GM04504 (cell line): ENCODE results near the gene VARS2.
A peak's percentile ranks its signal among the peaks of the same experiment; 100 is the strongest.
"Not testable (repeated sequence)": the region's sequence is repeated elsewhere in the genome, so short reads cannot be mapped to it uniquely, and the experiment has no call there.

ENCODE experiments used
- DNase-seq: peaks from one replicate; pipeline ENCODE4 v3.0.0-alpha.2; 2012; ENCODE audit warnings: low read depth

VARS2 gene

DNA sequence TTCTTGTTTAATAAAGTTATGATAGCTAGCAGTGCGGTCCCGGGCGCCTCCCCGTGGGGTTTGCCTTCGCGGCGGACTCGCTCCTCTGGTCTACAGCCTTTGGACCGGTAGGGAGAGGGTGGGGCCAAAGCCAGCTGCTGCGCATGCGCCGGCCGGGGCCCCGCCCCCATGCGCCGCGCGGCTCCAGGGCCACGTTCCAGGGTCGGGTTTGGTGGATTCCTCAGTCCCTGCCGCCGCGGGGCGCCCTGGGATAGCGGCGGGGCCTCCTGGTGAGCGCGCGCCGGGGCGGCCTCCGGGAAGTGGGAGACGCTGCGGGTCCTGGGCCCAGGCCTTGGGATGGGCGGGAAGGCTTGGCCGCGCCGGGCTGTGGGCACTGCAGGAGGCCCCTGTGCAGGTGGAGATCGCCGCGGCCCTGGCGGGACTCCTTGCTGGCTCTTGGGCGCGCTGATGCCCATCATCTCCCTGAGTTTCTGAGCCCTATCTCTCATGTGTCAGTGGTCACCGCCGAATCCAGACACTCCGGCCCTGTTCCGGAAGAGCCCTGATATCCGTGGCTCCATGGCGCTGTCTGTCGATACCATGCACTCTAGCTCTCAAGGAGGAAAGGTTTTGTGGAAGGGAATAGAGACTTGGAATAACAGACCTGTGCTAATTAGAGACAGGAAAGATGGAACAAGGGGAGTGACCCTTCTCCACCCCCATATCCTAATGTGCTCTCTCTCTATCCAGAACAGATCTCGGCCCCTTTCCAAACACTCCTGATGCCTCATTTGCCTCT is at the start of gene VARS2:
TSS of gene VARS2 (plus strand) at position 163 of the 778 bp plus-strand sequence. CDS start at position 762, 599 bp downstream.
- peak; percentile 85 for DNase-seq

DNA sequence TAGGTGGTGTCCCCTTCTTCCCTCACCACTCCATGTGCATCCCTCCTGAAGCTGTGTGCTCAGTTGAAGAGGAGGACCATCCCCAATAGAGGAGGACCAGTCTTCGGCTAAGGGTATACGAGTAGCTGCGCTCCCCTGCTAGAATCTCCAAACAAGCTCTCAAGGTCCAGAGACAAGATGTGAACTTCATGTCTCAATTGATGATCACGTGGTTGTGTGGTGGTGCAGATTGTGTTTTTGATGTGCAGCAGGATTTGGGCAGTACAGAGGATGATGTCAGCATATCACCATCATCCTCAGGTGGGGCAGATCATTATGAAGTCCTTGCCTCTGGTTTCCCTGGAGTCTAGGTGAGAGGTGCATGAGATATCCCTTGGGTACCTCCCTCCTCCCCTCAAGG is 49.7 kb upstream of the VARS2 start:
- no peak for DNase-seq

DNA sequence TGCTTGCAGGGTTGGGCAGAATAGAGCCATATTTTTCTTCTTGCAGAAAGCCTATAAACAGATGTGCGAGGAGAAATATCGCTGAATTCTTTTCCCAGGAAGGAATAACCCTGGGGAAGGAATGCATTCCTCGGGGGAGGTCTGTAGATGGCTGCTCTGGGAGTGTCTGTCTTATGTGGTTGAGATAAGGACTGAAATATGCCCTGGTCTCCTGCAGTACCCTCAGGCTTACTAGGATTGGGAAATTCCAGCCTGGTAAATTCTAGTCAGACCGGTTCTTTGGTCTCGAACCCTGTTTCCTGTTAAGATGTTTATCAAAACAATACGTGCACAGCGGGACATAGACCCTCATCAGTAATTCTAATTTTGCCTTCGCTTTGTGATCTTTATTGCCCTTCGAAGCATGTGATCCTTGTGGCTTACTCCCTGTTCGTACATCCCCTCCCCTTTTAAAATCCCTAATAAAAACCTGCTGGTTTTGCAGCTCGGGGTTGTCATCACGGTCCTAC is 44.7 kb upstream of the VARS2 start:
- DNase-seq: not testable (repeated sequence)

DNA sequence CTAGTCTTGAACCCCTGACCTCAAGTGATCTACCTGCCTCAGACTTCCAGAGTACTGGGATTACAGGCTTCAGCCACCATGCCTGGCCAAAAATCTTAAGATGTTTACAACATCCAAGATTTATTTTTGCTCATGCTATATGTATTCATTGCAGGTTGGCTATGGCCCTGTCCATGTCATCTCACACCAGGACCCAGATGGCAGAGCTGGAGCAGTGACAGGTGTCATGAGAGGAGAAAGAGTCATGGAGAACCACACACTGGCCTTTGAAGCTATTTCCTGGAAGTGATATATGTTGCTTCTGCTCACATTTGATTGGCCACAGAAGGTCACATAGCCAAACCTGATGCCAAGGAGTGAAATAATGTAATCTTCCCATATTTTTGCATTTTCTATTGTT is 43.5 kb upstream of the VARS2 start:
- no peak for DNase-seq

DNA sequence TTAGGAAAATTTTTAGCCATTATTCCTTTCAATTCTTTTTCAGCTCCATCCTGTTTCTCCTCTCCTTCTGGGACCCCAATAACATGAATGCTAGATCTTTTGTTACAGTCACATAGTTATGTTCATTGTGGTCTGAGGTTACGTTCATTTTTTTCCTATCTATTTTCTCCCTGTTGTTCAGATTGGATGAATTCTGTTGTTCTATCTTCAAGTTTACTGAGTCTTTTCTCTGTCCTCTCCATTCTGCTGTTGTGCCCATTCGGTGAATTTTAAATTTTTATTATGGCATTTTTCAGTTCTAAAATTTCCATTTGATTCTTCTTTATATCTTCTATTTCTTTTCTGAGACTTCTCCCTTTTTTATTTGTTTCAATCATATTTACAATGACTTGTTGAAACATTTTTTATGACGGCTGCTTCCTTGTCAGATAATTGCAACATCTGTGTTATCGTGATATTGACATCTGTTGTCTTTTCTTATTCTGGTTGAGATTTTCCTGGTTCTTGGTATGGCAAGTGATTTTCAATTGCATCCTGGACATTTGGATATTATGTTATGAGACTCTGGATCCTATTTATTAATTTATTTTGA is 42.4 kb upstream of the VARS2 start:
- no peak for DNase-seq

DNA sequence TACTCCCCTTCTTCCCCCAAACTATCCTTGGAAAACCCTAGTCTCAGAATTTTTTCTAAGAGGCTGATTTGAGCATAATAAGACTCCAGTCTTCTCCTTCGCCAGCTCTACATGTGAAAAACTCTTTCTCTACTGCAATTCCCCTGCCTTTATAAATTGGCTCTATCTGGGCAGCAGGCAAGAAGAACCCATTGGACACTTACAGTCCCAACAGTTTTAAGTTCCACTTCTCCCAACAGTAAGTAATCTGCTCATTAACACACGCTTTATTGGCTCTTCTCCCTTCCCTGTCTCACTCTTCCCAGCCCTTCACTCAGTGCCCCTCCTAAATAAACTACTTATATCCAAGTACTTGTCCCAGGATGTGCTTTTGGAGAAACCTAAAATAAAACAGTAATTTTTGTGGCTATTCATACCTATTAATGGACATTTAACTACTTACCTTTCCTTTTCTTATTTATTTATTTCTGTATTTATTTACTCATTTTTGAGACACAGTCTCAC is 40.8 kb upstream of the VARS2 start:
- no peak for DNase-seq

DNA sequence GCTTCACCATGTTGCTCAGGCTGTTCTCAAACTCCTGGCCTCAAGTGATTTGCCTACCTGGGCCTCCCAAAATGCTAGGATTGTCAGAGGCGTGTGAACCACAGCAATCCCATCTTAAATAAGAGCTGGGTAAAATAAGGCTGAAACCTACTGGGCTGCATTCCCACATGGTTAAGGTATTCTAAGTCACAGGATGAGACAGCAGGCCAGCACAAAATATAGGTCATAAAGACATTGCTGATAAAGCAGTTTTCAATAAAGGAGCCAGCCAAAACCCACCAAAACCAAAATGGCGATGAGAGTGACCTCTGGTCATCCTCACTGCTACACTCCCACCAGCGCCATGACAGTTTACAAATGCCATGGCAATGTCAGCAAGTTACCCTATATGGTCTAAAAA is 40.2 kb upstream of the VARS2 start:
- not testable (repeated sequence) for DNase-seq

DNA sequence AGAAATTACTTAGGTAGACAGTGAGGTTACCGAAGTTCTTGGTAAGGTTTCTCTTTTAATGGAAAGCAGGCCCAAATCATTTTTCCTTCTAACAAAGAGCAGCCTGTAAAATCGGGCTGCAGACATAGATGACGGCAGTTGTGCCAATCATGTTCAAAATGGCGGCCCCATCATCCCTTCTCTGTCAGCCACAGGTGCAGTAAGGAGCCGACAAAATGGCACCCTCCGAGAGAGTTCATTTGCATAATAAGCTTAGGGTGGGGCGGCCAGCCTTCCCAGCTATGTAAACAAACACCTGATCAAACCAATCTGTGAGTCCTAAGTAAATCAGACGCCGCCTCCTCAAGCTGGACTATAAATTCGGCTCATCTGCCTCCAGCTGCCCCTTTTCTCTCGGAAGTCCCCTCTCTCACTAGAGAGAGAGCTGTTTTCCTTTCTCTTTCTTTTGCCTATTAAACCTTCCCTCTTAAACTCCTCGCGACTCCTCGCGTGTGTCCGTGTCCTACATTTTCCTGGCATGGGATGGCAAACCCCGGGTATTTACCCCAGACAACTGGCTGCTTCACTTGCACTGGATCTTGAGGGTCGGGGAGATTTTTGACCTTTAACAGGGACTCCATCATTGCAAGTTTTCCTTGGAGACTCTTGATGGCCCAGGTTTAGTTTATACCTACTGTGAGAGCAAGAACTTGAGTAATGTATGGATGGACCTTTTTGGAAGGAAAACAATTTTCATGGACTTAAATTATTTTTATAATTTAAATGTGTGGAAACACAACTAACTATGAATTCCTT is 38.6 kb upstream of the VARS2 start:
- DNase-seq: no peak

DNA sequence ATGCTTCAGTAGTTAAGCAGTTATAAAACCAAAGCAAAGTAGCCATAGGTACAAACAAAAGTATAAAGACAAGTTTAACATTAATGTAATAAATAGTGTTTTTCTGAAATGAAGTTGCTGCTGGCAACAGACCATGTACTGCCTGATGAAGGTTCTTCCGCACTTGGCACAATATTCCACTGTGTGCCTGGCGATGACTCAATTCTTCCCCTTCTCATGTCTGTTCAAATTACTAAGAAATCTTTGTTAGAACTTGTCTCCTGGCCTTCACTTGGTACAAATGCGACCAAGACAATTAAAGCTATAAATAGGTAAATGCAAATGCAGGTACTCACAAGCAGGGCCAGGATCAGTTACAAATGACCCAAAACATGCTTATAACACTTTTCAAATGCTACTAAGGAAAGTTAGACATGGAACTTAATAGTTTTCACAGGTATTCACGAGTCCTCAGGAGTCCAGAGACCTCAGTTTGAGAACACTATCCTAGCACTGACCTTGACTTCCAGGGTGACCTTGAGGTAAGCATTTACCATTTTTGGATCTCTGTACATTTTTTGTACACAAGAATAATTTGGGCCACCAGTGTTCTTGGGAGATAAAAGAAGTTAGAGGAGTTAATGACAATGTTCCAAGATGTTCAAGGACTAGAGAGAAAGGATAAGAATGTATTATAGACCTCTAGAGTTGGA is 37.9 kb upstream of the VARS2 start:
- peak; percentile 39 for DNase-seq

DNA sequence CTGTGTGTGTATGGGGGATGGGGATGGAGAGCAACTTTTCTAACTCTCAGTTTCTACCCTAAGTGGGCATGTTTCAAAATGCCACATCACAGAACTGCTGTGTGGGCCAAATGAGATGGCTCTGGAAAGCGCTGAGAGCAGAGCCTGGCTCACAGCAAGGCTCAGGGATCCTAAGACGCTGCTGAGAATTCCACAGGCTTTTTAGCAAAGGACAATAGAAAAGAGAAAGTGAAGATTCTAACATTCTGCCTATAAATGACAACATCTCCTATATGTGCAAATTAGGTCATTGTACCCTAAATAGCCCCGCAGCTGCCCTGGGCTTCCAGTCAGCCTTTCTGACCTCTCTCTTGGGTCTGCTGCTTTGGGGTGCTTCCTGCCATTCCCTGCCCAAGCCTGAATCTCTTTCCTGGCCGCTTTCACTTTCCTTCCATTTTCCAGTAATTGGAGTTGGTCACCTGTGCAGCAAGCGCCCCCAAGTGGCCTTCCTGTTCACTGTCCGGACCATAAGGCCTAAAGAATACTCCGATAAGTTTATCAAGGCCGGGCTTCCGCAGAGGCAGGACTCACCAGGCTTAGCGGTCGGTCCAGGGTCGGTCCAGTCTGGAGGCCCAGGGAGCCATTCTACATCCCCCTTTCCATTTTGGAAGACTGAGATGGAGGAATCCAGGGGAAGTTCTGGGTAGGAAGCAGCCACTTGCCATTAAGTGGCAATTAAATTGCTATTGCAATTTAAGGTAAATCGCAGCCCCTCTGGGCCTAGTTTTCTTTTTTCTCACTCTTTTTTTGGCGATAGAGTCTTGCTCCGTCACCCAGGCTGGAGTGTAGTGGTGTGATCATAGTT is 36.4 kb upstream of the VARS2 start:
- peak; percentile 79 for DNase-seq

DNA sequence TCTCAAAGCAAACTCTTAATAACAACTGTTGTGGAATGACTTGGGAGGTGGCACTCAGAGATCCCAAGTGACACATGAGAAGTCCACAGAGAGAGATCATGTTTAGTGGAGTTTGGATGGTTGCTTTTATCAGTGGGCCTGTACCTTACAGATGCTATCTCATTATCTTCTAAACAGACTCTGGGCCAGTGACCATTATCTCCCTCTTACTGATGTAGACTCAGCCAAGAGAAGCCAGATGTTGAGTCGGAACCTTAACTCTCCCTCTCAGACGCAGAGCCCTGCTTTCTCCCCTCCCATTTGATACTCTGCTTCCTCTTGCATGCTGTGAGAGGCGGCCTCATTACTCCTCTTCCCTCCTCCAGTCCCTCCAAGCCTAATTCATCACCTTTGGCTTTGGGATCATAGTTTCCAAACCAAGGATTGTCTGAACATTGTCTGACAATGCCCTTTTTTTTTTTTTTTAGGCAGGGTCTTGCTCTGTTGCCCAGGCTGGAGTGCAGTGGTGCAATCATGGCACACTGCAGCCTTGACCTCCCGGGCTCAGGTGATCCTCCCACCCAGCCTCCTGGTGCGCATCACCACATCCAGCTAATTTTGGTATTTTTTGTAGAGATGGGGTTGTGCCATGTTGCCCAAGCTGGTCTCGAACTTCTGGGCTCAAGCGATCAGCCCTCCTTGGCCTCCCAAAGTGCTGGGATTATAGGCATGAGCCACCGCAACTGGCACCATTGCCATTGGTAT is 34.2 kb upstream of the VARS2 start:
- DNase-seq: no peak

DNA sequence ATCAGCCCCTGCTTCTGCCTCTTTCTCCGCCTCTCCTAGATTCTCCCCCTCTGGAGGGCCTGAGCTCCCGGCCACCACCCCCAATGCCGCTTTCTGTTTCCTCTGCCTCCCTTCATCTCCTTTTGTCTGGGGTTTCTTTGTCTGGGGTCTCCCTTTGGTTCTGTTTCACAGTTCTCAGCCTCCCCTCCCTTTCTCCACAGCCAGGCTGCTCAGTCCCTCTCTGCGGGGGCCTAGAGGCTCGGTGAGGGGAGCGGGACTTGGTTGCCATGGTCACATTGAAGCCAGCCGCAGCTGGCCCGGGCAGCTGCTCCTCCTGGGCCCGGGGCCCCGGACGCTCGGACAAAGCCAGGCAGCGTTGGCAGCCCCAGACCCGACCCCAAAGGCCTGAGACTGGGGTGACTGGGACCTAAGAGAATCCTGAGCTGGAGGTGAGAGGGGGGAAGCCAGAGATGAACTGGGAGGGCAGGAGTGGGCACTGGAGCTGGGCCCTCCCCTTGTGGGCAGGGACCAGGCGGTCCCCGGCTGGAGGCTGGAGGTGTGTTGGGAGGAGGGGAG is 33.3 kb upstream of the VARS2 start:
- no peak for DNase-seq

DNA sequence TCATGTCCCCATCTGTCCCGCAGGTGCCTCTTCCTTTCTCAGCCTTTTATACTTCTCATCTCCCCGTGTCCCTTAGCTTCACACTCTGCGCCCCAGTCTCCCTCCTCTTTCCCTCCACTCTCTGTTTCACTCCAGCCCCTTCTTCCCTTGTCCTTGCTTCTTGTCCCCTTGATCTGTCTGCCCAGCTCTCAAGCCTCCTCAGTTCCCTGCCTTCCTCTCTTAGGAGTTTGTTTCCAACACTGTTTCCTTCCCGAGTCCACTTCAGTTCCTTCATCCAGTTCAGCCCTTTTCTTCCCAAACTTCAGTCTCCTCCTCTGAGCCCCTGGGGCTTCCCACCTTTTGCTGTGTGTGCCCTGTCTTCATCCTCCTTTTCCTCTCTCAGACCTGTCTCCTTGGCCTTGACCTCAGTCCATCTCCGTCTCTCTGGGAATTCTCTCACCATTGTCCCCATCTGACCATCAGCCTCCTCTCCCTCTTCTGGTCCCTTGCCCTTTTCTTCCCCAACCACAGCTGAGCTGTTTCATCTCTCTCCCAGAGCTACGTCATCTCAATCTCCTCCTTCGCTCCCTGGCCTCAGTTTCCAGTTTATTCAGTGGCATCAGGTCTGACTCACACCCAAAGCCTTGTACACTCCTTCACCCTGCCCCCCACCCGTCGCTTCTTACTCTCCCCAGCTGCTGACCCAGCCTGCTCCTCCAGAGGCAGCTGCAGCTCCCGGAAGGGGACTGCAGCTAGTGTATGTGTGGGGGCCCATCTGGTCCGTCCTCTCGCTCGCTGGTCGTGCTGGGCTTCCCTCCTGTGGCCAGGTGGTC is 32.4 kb upstream of the VARS2 start:
- no peak for DNase-seq

DNA sequence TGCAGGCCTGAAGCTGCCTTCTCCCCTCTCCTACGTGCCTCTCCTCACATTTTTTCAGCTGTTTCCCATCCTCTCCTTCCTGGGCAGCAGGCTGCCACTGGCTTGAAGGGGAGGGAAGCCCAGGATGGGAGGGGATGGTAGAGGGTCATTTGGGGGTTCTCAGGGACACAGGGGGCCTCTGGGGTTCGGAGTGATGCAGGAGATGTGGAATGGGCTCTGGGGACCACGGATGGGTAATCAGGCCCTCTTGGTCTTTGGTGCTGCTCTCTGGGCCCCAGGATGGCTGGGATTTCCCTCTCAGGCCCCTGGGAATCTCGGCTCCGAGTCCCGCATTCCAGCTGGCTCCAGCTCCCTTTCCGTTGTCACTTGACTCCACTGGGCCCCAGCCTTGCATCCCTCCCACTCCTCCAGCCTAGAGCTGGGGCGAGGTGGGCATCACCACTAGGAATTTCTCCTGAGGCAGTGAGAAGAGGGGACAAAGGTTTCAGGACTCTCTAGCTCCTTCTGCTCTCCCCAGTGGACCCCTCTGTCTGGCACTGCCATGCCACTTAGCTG is 31.8 kb upstream of the VARS2 start:
- no peak for DNase-seq

DNA sequence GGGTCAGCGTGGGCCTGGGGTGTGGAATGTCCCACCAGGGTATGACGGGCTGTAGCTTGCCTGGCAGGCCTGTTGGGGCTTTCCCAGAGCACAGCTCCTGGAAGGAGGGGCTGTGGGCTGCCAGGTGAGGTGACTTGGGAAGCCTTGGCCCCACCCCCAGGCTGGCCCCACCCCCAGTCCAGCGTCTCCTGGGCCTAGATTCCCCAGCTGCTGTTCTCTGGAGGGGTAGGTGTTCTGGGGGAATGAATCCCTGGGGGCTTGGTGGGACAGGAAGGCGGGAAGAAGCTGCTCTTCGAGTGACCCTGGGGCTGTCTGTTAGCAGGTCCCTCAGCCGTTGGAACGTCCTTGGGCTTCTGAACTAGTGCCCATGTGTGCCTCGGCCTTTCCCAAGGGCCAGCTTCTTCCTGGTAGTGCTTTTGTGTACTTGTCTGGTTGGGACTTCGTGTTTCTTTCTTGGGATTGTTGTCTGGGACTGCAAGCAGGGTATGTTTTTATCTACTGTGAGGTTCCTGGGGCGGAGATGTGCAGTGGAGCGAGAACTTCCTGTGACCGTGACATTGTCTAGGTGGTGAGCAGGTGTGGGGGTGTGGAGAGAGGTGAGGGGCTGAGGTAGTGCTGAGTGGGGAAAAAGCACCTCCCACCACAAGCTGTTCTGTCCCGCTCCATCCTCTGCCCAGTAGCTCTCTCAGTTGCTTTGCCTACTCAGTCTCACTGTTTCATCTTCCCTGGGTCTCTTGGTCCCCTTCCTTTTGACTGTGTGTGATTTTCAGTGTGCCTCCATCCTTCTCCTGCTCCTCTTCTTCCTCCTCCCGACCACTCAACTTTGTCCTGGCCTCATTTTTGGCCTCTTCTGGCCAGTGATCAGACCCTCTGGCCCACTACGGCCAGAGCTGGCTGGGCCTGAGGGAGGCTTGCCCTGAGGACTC is 31.0 kb upstream of the VARS2 start:
- no peak for DNase-seq

DNA sequence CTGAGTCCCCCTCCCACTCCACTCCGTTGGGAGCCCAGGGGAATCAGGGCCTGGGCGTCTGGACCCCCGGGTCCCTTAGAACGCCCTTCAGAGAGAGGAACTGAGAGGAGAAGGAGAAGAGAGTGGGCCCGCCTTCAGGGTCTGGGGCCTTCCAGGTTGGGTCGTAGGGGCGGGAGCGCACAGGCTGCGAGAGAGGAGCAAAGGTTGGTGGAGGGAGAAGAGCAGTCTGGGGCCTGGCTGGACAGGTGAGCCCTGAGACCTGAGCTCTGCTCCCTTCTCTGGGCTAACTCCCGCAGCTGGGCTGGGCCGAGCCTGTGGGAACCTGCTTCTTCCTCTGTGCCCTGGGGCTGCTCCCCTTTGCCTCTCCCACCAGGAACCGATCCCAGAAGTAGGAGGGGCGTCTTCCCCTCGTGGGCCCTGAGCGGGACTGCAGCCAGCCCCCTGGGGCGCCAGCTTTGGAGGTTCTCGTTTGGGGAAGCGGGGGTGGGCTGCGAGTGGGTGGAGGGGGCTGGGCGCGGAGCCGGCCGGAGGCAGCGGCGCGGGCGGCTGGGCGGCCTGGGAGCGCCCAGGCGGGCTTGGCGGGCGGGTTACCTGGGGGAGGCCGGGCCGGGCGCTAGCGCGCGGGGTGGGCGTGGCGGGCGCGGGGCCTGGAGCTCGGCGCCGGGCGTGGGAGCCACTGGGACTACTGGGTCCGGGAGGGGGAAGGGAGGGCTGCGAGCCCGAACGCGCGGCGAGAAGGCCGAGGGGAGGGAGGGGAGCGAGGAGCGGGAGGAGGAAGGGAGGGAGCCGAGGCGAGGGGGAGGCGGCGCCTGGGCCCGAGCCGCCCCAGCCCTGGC is 30.1 kb upstream of the VARS2 start, which contains the start of gene DDR1:
TSS of gene DDR1 (plus strand) at position 835 of the 836 bp plus-strand sequence. CDS start 4,211 bp downstream, outside the sequence.
- no peak for DNase-seq
